PC-3 (cell line): ENCODE measurements around the gene YIF1B.

ENCODE experiments used
- CTCF ChIP-seq: fragments of 300-600 bp; sonication (generic); conservative IDR thresholded peaks from 2 replicates; pipeline ENCODE4 v1.5.1; 2017; ENCODE audit warnings: antibody characterized with exemption, low read depth, mild to moderate bottlenecking, low read length
- EZH2phosphoT487 ChIP-seq: fragments of 300-600 bp; sonication (generic); IDR thresholded peaks from 2 replicates; pipeline ENCODE4 v1.6.1; 2018; ENCODE audit warnings: mild to moderate bottlenecking, antibody characterized with exemption, low read length, borderline replicate concordance

- no peak for TF ChIP-seq CTCF
- TF ChIP-seq EZH2phosphoT487 = no peak
Observed at GRCh38 chr19:38318660-38319059, 2.9 kb upstream of the YIF1B start.
